A549 (cell line): ENCODE data around the gene PTPRK. TPM values are rescaled to one million over a fixed set of nuclear protein-coding genes. Genes with fewer than 3 reads are reported as not detected.

Experiments
- ATAC-seq, 2 experiments: fragments of 200-7000 bp in 1 of 2; fragments of >200 bp in 1 of 2; cut with Nextera tagmentation in 1 of 2; cut with Tn5 transposase in 1 of 2; 3 replicates each; pipeline versions ENCODE4 v1.8.0 to v1.9.1; 2018 to 2020; ENCODE audit warnings: mild to moderate bottlenecking in 1 of 2, moderate library complexity in 1 of 2
- CTCF ChIA-PET: fragments of 300-600 bp; sonication (Branson Sonifier 250); formaldehyde crosslinking; extraction: SDS; loops from one replicate; lab custom pipeline; 2021; ENCODE audit warnings: antibody characterized with exemption, inconsistent platforms; lab: Yijun Ruan, JAX
- POLR2A ChIA-PET: fragments of 350-600 bp; formaldehyde crosslinking; extraction: SDS; loops from one replicate; lab custom pipeline; 2021; ENCODE audit warnings: antibody characterized with exemption, inconsistent platforms; lab: Yijun Ruan, JAX
- DNase-seq, 2 experiments: peaks; one replicate each; pipeline versions ENCODE4 v3.0.0 to v3.0.0-alpha.2; 2011 to 2016; ENCODE audit warnings: low read depth in 1 of 2, low spot score in 1 of 2
- FAIRE-seq: peaks from 2 replicates; lab custom pipeline; 2011; peaks lifted over from hg19 to GRCh38; lab: Jason Lieb, UNC
- H3K27ac ChIP-seq, 2 experiments: fragments of >200 bp; sonication (Bioruptor Twin); formaldehyde crosslinking; 3 replicates each; pipeline ENCODE4 v1.5.1; 2016 to 2017
- H3K4me1 ChIP-seq: fragments of >200 bp; sonication (Bioruptor Twin); formaldehyde crosslinking; 3 replicates; pipeline ENCODE4 v1.6.1; 2016
- H3K4me2 ChIP-seq: fragments of >200 bp; sonication (Bioruptor Twin); formaldehyde crosslinking; 3 replicates; pipeline ENCODE4 v1.6.1; 2016
- H3K4me3 ChIP-seq: fragments of >200 bp; sonication (Bioruptor Twin); formaldehyde crosslinking; 3 replicates; pipeline ENCODE4 v1.5.1; 2016
- H3K9me3 ChIP-seq: fragments of >200 bp; sonication (Bioruptor Twin); formaldehyde crosslinking; 3 replicates; pipeline ENCODE4 v1.6.1; 2016
- BHLHE40 ChIP-seq: IDR thresholded peaks from 2 replicates; pipeline ENCODE4 v1.6.1; 2012; ENCODE audit warnings: low read depth, low read length, inconsistent platforms
- CBX2 ChIP-seq: fragments of 200-600 bp; sonication (generic); IDR thresholded peaks from 2 replicates; pipeline ENCODE4 v1.6.1; 2016; ENCODE audit warnings: low read depth, mild to moderate bottlenecking, borderline replicate concordance
- CBX8 ChIP-seq: fragments of 200-600 bp; sonication (generic); IDR thresholded peaks from 2 replicates; pipeline ENCODE4 v1.6.1; 2016
- CHD2 ChIP-seq: fragments of 150-350 bp; IDR thresholded peaks from 2 replicates; pipeline ENCODE4 v1.6.1; 2014; ENCODE audit warnings: low read length; ENCODE audit not compliant: partially characterized antibody
- EHF ChIP-seq: fragments of 250-450 bp; sonication (Bioruptor Pico); IDR thresholded peaks from 2 replicates; pipeline ENCODE4 v1.5.0; 2020; ENCODE audit warnings: mild to moderate bottlenecking
- EHMT2 ChIP-seq: fragments of 200-600 bp; sonication (generic); IDR thresholded peaks from 2 replicates; pipeline ENCODE4 v1.6.1; 2016; ENCODE audit warnings: antibody characterized with exemption, low read depth, mild to moderate bottlenecking, moderate library complexity
- ESRRA ChIP-seq: fragments of 150-350 bp; IDR thresholded peaks from 2 replicates; pipeline ENCODE4 v1.6.1; 2014; ENCODE audit warnings: mild to moderate bottlenecking, low read length, borderline replicate concordance
- FOSB ChIP-seq: fragments of 250-450 bp; sonication (Bioruptor Pico); IDR thresholded peaks from 2 replicates; pipeline ENCODE4 v1.5.0; 2020; ENCODE audit warnings: mild to moderate bottlenecking, moderate library complexity
- FOSL2 ChIP-seq, 2 experiments: fragments of 450-650 bp in 1 of 2; fragments of >200 bp in 1 of 2; sonication (Bioruptor Twin) in 1 of 2; formaldehyde crosslinking; IDR thresholded peaks; 2 replicates each; pipeline versions ENCODE4 v1.5.0 to v1.6.1; 2016 to 2020; ENCODE audit warnings: mild to moderate bottlenecking in 1 of 2, moderate library complexity in 1 of 2
- FOXS1 ChIP-seq: fragments of 250-450 bp; sonication (Bioruptor Pico); IDR thresholded peaks from 2 replicates; pipeline ENCODE4 v1.5.0; 2020; ENCODE audit warnings: mild to moderate bottlenecking, moderate library complexity
- GATA3 ChIP-seq: IDR thresholded peaks from 2 replicates; pipeline ENCODE4 v1.6.1; 2012; ENCODE audit warnings: borderline replicate concordance
- HDAC2 ChIP-seq: fragments of 200-600 bp; sonication (generic); IDR thresholded peaks from 2 replicates; pipeline ENCODE4 v1.6.1; 2016
- HES2 ChIP-seq: fragments of >200 bp; sonication (Bioruptor Twin); formaldehyde crosslinking; IDR thresholded peaks from 2 replicates; pipeline ENCODE4 v1.6.1; 2016
- HEYL ChIP-seq: fragments of 250-450 bp; sonication (Bioruptor Pico); IDR thresholded peaks from 2 replicates; pipeline ENCODE4 v1.8.0; 2021; ENCODE audit warnings: mild to moderate bottlenecking, moderate library complexity
- HOXA7 ChIP-seq: fragments of 250-450 bp; sonication (Bioruptor Pico); IDR thresholded peaks from 2 replicates; pipeline ENCODE4 v1.5.0; 2020; ENCODE audit warnings: mild to moderate bottlenecking, moderate library complexity
- HOXB5 ChIP-seq: fragments of 250-450 bp; sonication (Bioruptor Pico); IDR thresholded peaks from 2 replicates; pipeline ENCODE4 v1.5.0; 2020; ENCODE audit warnings: mild to moderate bottlenecking, moderate library complexity
- KDM5A ChIP-seq: fragments of 200-600 bp; sonication (generic); IDR thresholded peaks from 2 replicates; pipeline ENCODE4 v1.6.1; 2016; ENCODE audit warnings: antibody characterized with exemption, mild to moderate bottlenecking
- NFE2L2 ChIP-seq: fragments of 150-350 bp; conservative IDR thresholded peaks from 2 replicates; pipeline ENCODE4 v1.6.1; 2014; ENCODE audit warnings: low read length
- NR3C1 ChIP-seq: fragments of >200 bp; sonication (Bioruptor Twin); formaldehyde crosslinking; IDR thresholded peaks from 3 replicates; pipeline ENCODE4 v1.6.1; 2017
- PHF8 ChIP-seq: fragments of 200-600 bp; sonication (generic); IDR thresholded peaks from 2 replicates; pipeline ENCODE4 v1.6.1; 2016; ENCODE audit warnings: low read depth, mild to moderate bottlenecking, antibody characterized with exemption, moderate library complexity, borderline replicate concordance
- POLR2A ChIP-seq: IDR thresholded peaks from 2 replicates; pipeline ENCODE4 v1.6.1; 2012; ENCODE audit warnings: mild to moderate bottlenecking, low read length
- RFX5 ChIP-seq: fragments of 450-650 bp; IDR thresholded peaks from 2 replicates; pipeline ENCODE4 v1.7.1; 2014; ENCODE audit warnings: antibody characterized with exemption, mild to moderate bottlenecking, moderate library complexity
- SMC3 ChIP-seq: fragments of >200 bp; sonication (Bioruptor Twin); formaldehyde crosslinking; IDR thresholded peaks from 3 replicates; pipeline ENCODE4 v1.6.1; 2018; ENCODE audit warnings: inconsistent platforms
- TFCP2L1 ChIP-seq: fragments of 250-450 bp; sonication (Bioruptor Pico); IDR thresholded peaks from 2 replicates; pipeline ENCODE4 v1.5.0; 2021; ENCODE audit warnings: mild to moderate bottlenecking
- ZNF302 ChIP-seq: fragments of 250-450 bp; sonication (Bioruptor Pico); IDR thresholded peaks from 2 replicates; pipeline ENCODE4 v1.9.0; 2021; ENCODE audit warnings: inconsistent platforms, mild to moderate bottlenecking, moderate library complexity
- WGBS: methylation state at CpG from one replicate; pipeline ENCODE4 v1.1.6; 2017; ENCODE audit errors: missing lambda C conversion rate; 5-methylcytosine and 5-hydroxymethylcytosine counted together
- polyA plus RNA-seq, 4 experiments: library from polyadenylated mRNA; depleted of rRNA in 3 of 4; stranded (reverse); fragments of >200 nt; fragmentation: RNase III in 1 of 4; extraction: RNeasy Plus Mini Kit Qiagen cat#74134 plus additional on column Dnase treatment in 1 of 4; gene quantifications; 2 replicates in 3 of 4; 3 replicates in 1 of 4; pipeline ENCODE4 v1.2.3, GENCODE V29; 2011 to 2017
- TF ChIP-seq, protein P1 (sequence below): fragments of 150-350 bp; IDR thresholded peaks from 2 replicates; pipeline ENCODE4 v1.6.1; 2014; ENCODE audit warnings: low read depth, mild to moderate bottlenecking, low read length

PTPRK gene
- polyA plus RNA-seq, 2 of the 4 experiments (the other 2 are of a cell fraction): 14.4 to 16.1 TPM

GRCh38 chr6:128403618-128404444, 116.6 kb downstream of the PTPRK start:
- ChIA-PET POLR2A (no interaction called here), CTCF (interaction anchor here (0.9 kb wide), 1 partner anchor 21 kb away, joined by 3 read pairs; no protein-coding TSS in a partner anchor)
- WGBS: 94% methylated on average over 4 of the region's 4 CpGs
- TF ChIP-seq NFE2L2 (no peak), HOXB5 (CRISPR knock-in tag) (no peak)
- Histone ChIP-seq H3K4me2 (no peak overlapping the region), H3K27ac (no peak overlapping the region), H3K4me3 (no peak overlapping the region), H3K9me3 (no peaks in the 10 kb centered on the region), H3K4me1 (no peaks in the 10 kb centered on the region)
- ATAC-seq (no peak), FAIRE-seq (no peak), DNase-seq (no peak)

- POLR2A ChIA-PET: no interaction called here
- no peak for ATAC-seq
- no peak overlapping the region for H3K4me2 ChIP-seq
- 94% methylated on average over 4 of the region's 4 CpGs for WGBS
- H3K4me3 ChIP-seq: no peak overlapping the region
- no peak for DNase-seq
- no peak overlapping the region for H3K27ac ChIP-seq
- FAIRE-seq: no peak
- TF ChIP-seq RFX5 (no peak), KDM5A (no peak), TFCP2L1 (no peak), PHF8 (no peak), ZNF302 (CRISPR knock-in tag) (no peak), POLR2A (no peak), SMC3 (no peak), HEYL (no peak), BHLHE40 (no peak), GATA3 (no peak), NFE2L2 (no peak), FOXS1 (CRISPR knock-in tag) (no peak), CBX8 (no peak), EHMT2 (no peak), CHD2 (no peak), ESRRA (no peak), FOSL2 (IDR thresholded peaks at IDR 0.05) (no peak), FOSL2 (CRISPR knock-in tag; IDR thresholded peaks at IDR 0.05) (no peak)
- TF ChIP-seq, protein P1, sequence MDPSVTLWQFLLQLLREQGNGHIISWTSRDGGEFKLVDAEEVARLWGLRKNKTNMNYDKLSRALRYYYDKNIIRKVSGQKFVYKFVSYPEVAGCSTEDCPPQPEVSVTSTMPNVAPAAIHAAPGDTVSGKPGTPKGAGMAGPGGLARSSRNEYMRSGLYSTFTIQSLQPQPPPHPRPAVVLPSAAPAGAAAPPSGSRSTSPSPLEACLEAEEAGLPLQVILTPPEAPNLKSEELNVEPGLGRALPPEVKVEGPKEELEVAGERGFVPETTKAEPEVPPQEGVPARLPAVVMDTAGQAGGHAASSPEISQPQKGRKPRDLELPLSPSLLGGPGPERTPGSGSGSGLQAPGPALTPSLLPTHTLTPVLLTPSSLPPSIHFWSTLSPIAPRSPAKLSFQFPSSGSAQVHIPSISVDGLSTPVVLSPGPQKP: no peak
- CTCF ChIA-PET: interaction anchor here (2.0 kb wide), 1 partner anchor 10 kb away, joined by 5 read pairs; no protein-coding TSS in a partner anchor
- no peaks in the 10 kb centered on the region for H3K9me3 ChIP-seq
- H3K4me1 ChIP-seq: no peaks in the 10 kb centered on the region
These were observed 119.5 kb downstream of the PTPRK start for GRCh38 chr6:128400875-128401274.

DNA sequence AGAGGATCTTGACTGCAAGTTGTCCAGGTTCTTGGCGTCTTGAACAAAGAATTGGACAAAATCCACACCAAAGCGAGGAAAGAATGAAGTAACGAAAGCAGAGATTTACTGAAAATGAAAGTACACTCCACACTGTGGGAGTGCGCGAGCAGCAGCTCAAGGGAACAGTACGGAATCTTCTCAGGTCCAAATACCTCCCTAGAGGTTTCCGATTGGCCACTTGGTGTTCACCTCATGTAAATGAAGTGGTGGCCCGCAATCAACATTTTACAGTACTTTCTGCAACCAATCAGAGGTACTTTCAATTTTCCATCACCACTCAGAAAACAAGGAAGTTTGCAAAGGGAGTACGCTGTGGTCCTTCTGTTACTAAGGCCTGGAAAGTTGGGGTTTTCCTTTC, 122.4 kb downstream of the PTPRK start:
- CTCF ChIA-PET: no interaction called here
- POLR2A ChIA-PET: no interaction called here
- WGBS: 94% methylated on average over 9 of the region's 9 CpGs
- Histone ChIP-seq H3K4me3 (no peak overlapping the region), H3K27ac (no peak overlapping the region), H3K9me3 (no peaks in the 10 kb centered on the region), H3K4me1 (no peaks in the 10 kb centered on the region), H3K4me2 (no peak overlapping the region)
- TF ChIP-seq NR3C1 (no peak), HDAC2 (no peak), EHF (CRISPR knock-in tag) (no peak), HOXA7 (CRISPR knock-in tag) (no peak), HES2 (no peak), CBX2 (no peak), FOSB (CRISPR knock-in tag) (no peak)
- TF ChIP-seq, protein P1: no peak
- ATAC-seq (no peak), DNase-seq (no peak), FAIRE-seq (no peak)
